Measurements from ENCODE around the gene CDC123. TPM values are rescaled to one million over a fixed set of nuclear protein-coding genes. Genes with fewer than 3 reads are reported as not detected.

CDC123 gene
- total and polyA plus RNA-seq, 7 donors: 29.1 to 103 (median 41.2) TPM

DNA sequence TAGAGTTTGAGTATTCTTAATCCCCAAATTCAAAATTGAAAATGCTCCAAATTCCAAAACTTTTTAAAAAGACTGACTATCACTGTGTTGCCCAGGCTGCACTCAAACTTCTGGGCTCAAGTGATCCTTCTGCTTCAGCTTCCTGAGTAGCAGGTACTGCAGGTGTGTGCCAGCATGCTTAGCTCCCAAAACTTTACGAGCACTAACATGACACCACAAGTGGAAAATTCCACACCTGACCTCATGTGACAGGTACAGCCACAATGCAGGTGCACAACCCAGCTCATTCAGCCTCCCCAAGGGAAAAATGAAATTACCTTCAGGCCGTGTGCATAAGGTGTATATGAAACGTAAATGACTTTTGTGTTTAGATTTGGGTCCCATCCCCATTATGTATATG, 16.5 kb downstream of the CDC123 start:
- intact Hi-C loops (cut with DNase I): no loop called here
- no peaks in the 10 kb centered on the region for H3K27me3 ChIP-seq (ENCODE audit: insufficient read depth in 3 of 3, low read length in 2 of 3)
- 88 to 96% (median 90%) methylated on average over 3 of the region's 3 CpGs for WGBS, 3 donors

GRCh38 chr10:12213621-12214020, 17.6 kb downstream of the CDC123 start:
- ATAC-seq: peak in 1 of 4 donors; percentile 33
- H3K27me3 ChIP-seq (ENCODE audit: insufficient read depth in 3 of 3, low read length in 2 of 3): no peaks in the 10 kb centered on the region
- peaks cover 11% of the 10 kb centered on the region for H3K4me1 ChIP-seq
- DNase-seq: no peak
- no peak overlapping the region for H3K27ac ChIP-seq
- no peaks in the 10 kb centered on the region for H3K9me3 ChIP-seq
- TF ChIP-seq, protein P1, sequence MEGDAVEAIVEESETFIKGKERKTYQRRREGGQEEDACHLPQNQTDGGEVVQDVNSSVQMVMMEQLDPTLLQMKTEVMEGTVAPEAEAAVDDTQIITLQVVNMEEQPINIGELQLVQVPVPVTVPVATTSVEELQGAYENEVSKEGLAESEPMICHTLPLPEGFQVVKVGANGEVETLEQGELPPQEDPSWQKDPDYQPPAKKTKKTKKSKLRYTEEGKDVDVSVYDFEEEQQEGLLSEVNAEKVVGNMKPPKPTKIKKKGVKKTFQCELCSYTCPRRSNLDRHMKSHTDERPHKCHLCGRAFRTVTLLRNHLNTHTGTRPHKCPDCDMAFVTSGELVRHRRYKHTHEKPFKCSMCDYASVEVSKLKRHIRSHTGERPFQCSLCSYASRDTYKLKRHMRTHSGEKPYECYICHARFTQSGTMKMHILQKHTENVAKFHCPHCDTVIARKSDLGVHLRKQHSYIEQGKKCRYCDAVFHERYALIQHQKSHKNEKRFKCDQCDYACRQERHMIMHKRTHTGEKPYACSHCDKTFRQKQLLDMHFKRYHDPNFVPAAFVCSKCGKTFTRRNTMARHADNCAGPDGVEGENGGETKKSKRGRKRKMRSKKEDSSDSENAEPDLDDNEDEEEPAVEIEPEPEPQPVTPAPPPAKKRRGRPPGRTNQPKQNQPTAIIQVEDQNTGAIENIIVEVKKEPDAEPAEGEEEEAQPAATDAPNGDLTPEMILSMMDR (IDR thresholded peaks at IDR 0.05): no peak
- intact Hi-C loops (cut with DNase I): no loop called here
- H3K4me3 ChIP-seq: no peak overlapping the region
- WGBS, 3 donors: 64 to 67% (median 65%) methylated on average over 3 of the region's 3 CpGs
- H3K36me3 ChIP-seq (ENCODE audit: insufficient read depth in 1 of 2, low read depth in 1 of 2): peaks cover 16 to 76% of the 10 kb centered on the region in 2 donors

More for the DNA sequence above, 16.5 kb downstream of the CDC123 start:
- DNase-seq (no peak), ATAC-seq (no peak)
- TF ChIP-seq, protein P1 (IDR thresholded peaks at IDR 0.05): no peak
- Histone ChIP-seq H3K4me1 (peaks cover 11% of the 10 kb centered on the region), H3K27ac (no peak overlapping the region), H3K36me3 (ENCODE audit: insufficient read depth in 1 of 2, low read depth in 1 of 2) (peaks cover 14 to 72% of the 10 kb centered on the region in 2 donors), H3K4me3 (no peak overlapping the region), H3K9me3 (no peaks in the 10 kb centered on the region)

DNA sequence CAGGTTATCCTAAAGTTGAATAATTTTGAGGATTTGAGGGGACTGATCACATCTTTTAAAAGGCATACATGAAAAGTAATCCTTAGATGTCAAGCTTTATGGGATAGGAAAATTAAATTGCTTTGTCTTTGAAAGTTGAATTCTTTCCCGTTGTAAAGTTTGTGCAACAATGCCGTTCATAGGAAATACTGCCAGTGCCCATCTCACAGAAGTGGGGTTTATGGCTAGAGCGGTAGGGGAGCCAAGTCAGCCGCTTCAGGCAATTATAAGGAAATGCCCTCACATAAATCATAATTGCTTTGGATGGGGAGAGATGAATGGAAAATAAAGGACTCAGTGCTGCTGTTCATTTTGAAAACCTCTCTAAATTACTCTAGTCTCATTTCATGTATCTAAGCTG, 18.1 kb downstream of the CDC123 start:
- TF ChIP-seq, protein P1 (IDR thresholded peaks at IDR 0.05): no peak
- Histone ChIP-seq H3K9me3 (no peaks in the 10 kb centered on the region), H3K36me3 (ENCODE audit: insufficient read depth in 1 of 2, low read depth in 1 of 2) (peaks cover 19 to 81% of the 10 kb centered on the region in 2 donors), H3K27me3 (ENCODE audit: insufficient read depth in 3 of 3, low read length in 2 of 3) (no peaks in the 10 kb centered on the region), H3K4me3 (no peak overlapping the region), H3K27ac (no peak overlapping the region), H3K4me1 (peaks cover 11% of the 10 kb centered on the region)
- ATAC-seq (no peak), DNase-seq (no peak)
- intact Hi-C loops (cut with DNase I): no loop called here
- 64 to 76% (median 71%) methylated on average over 4 of the region's 4 CpGs for WGBS, 3 donors

- ATAC-seq: peak in 1 of 4 donors; percentile 42
- H3K4me3 ChIP-seq: peak overlapping the region; percentile 35
- TF ChIP-seq, protein P1 (IDR thresholded peaks at IDR 0.05): peak; percentile 61
- H3K4me1 ChIP-seq: peaks cover 11% of the 10 kb centered on the region
- H3K9me3 ChIP-seq: no peaks in the 10 kb centered on the region
- no peak for DNase-seq
- H3K36me3 ChIP-seq (ENCODE audit: insufficient read depth in 1 of 2, low read depth in 1 of 2): peaks cover 22 to 81% of the 10 kb centered on the region in 2 donors
- no peaks in the 10 kb centered on the region for H3K27me3 ChIP-seq (ENCODE audit: insufficient read depth in 3 of 3, low read length in 2 of 3)
- 36 to 48% (median 45%) methylated on average over 6 of the region's 6 CpGs for whole genome bisulfite sequencing, 3 donors
- peak overlapping the region; percentile 25 for H3K27ac ChIP-seq
- intact Hi-C loops (cut with DNase I): no loop called here
Measured at GRCh38 chr10:12214763-12215218, 18.8 kb downstream of the CDC123 start.

GRCh38 chr10:12218991-12219390, 23.0 kb downstream of the CDC123 start:
- Histone ChIP-seq H3K27ac (no peak overlapping the region), H3K4me1 (peaks cover 16% of the 10 kb centered on the region), H3K36me3 (ENCODE audit: insufficient read depth in 1 of 2, low read depth in 1 of 2) (peaks cover 12 to 52% of the 10 kb centered on the region in 2 donors), H3K27me3 (ENCODE audit: insufficient read depth in 3 of 3, low read length in 2 of 3) (no peaks in the 10 kb centered on the region), H3K4me3 (no peak overlapping the region), H3K9me3 (no peaks in the 10 kb centered on the region)
- intact Hi-C loops (cut with DNase I): no loop called here
- ATAC-seq (no peak), DNase-seq (no peak)
- TF ChIP-seq, protein P1 (IDR thresholded peaks at IDR 0.05): no peak
- 89 to 93% (median 93%) methylated on average over 8 of the region's 8 CpGs for WGBS, 3 donors
